HCT116 (cell line): ENCODE measurements around the gene MORC1. TPM values are rescaled to one million over a fixed set of nuclear protein-coding genes. Genes with fewer than 3 reads are reported as not detected.

Source experiments
- ATAC-seq: fragments of 200-7000 bp; cut with Tn5 transposase; 2 replicates; pipeline ENCODE4 v1.9.1; 2020; ENCODE audit warnings: mild to moderate bottlenecking, moderate library complexity
- BruUV-seq: library from RNA; stranded (reverse); fragments of 400-500 nt; replicated peaks from 2 replicates; lab custom pipeline; 2021; lab: Mats Ljungman, UMichigan
- CTCF ChIA-PET: fragments of 300-600 bp; sonication (Branson Sonifier 250); formaldehyde crosslinking; loops from one replicate; lab custom pipeline; 2021; ENCODE audit warnings: antibody characterized with exemption; lab: Charles Lee
- POLR2A ChIA-PET: fragments of 300-600, 350-600 bp; sonication (Branson Sonifier 250); formaldehyde crosslinking; loops from one replicate; lab custom pipeline; 2021; ENCODE audit warnings: antibody characterized with exemption; lab: Charles Lee
- RAD21 ChIA-PET, 2 experiments: fragments of 300-600 bp; sonication (Branson Sonifier 250); formaldehyde crosslinking; loops; one replicate each; lab custom pipeline; 2023; ENCODE audit warnings: low total read pairs in 2 of 2; ENCODE audit not compliant: uncharacterized antibody in 2 of 2, unreplicated experiment in 2 of 2, low non-redundant PET in 1 of 2; lab: Charles Lee
- DNase-seq: peaks from one replicate; pipeline ENCODE4 v3.0.0-alpha.2; 2010; ENCODE audit warnings: low read depth, low spot score
- H2AFZ ChIP-seq: fragments of 200-600 bp; shearing (Covaris generic), sonication (generic); 2 replicates; pipeline ENCODE4 v1.6.1; 2017; ENCODE audit warnings: low read depth, mixed run types, mixed read lengths, antibody characterized with exemption, low read length; ENCODE audit not compliant: poor library complexity, severe bottlenecking
- H3K27ac ChIP-seq: 2 replicates; pipeline ENCODE4 v1.5.1; 2012; ENCODE audit warnings: low read depth, low read length
- H3K27me3 ChIP-seq: fragments of 200-600 bp; sonication (generic); 2 replicates; pipeline ENCODE4 v1.6.1; 2016; ENCODE audit warnings: mixed run types, low read length, mixed read lengths; ENCODE audit not compliant: insufficient read depth
- H3K36me3 ChIP-seq, 2 experiments: fragments of 200-500 bp in 1 of 2; fragments of 200-600 bp in 1 of 2; sonication (Bioruptor generic) in 1 of 2; sonication (generic) in 1 of 2; 2 replicates each; pipeline versions ENCODE4 v1.5.1 to v1.6.1; 2014 to 2016; ENCODE audit warnings: low read length in 2 of 2, inconsistent platforms in 1 of 2, mixed read lengths in 1 of 2, mixed run types in 1 of 2; ENCODE audit not compliant: insufficient read depth in 2 of 2, control insufficient read depth in 1 of 2
- H3K4me1 ChIP-seq, 2 experiments: fragments of 200-600 bp in 1 of 2; sonication (generic) in 1 of 2; 2 replicates each; pipeline versions ENCODE4 v1.5.1 to v1.6.1; 2012 to 2017; ENCODE audit warnings: low read length in 2 of 2, inconsistent platforms in 1 of 2, mild to moderate bottlenecking in 1 of 2, mixed read lengths in 1 of 2, mixed run types in 1 of 2, moderate library complexity in 1 of 2; ENCODE audit not compliant: insufficient read depth in 2 of 2, control insufficient read depth in 1 of 2
- H3K4me2 ChIP-seq: fragments of 200-600 bp; sonication (generic); 2 replicates; pipeline ENCODE4 v1.6.1; 2017; ENCODE audit warnings: mixed run types, low read length, mixed read lengths
- H3K4me3 ChIP-seq, 2 experiments: fragments of 200-600 bp in 1 of 2; sonication (generic) in 1 of 2; replicated peaks in 1 of 2; 2 replicates each; pipeline ENCODE4 v1.5.1; 2011 to 2016; ENCODE audit warnings: low read length in 2 of 2, control low read depth in 1 of 2, low read depth in 1 of 2, mild to moderate bottlenecking in 1 of 2, mixed read lengths in 1 of 2, mixed run types in 1 of 2
- H3K79me2 ChIP-seq: fragments of 200-600 bp; sonication (generic); 2 replicates; pipeline ENCODE4 v1.6.1; 2017; ENCODE audit warnings: mild to moderate bottlenecking, mixed run types, low read length, moderate library complexity, mixed read lengths; ENCODE audit not compliant: insufficient read depth
- H3K9ac ChIP-seq: fragments of 200-600 bp; sonication (generic); 2 replicates; pipeline ENCODE4 v1.6.1; 2016; ENCODE audit warnings: low read length, mixed read lengths
- H3K9me2 ChIP-seq: fragments of 200-600 bp; sonication (generic), shearing (Covaris generic); 2 replicates; pipeline ENCODE4 v1.6.1; 2017; ENCODE audit warnings: mixed run types, mild to moderate bottlenecking, moderate library complexity; ENCODE audit not compliant: insufficient read depth
- H3K9me3 ChIP-seq, 2 experiments: fragments of 200-500 bp in 1 of 2; fragments of 200-600 bp in 1 of 2; sonication (Bioruptor generic) in 1 of 2; sonication (generic) in 1 of 2; 2 replicates each; pipeline ENCODE4 v1.6.1; 2014 to 2017; ENCODE audit warnings: low read length in 2 of 2, mixed read lengths in 2 of 2, inconsistent platforms in 1 of 2, low read depth in 1 of 2, mild to moderate bottlenecking in 1 of 2, mixed run types in 1 of 2, moderate library complexity in 1 of 2; ENCODE audit not compliant: control insufficient read depth in 1 of 2, insufficient read depth in 1 of 2
- H4K20me1 ChIP-seq: fragments of 200-600 bp; sonication (generic), shearing (Covaris generic); 2 replicates; pipeline ENCODE4 v1.6.1; 2017; ENCODE audit warnings: mixed run types, mild to moderate bottlenecking, moderate library complexity; ENCODE audit not compliant: insufficient read depth
- ATF3 ChIP-seq: IDR thresholded peaks from 2 replicates; pipeline ENCODE4 v1.6.1; 2012
- CBX3 ChIP-seq: IDR thresholded peaks from 2 replicates; pipeline ENCODE4 v1.6.1; 2012; ENCODE audit warnings: low read depth
- CEBPB ChIP-seq: IDR thresholded peaks from 2 replicates; pipeline ENCODE4 v1.6.1; 2012; ENCODE audit warnings: low read depth
- EGR1 ChIP-seq: IDR thresholded peaks from 2 replicates; pipeline ENCODE4 v1.6.1; 2012; ENCODE audit warnings: low read depth
- EZH2 ChIP-seq: fragments of 200-600 bp; sonication (generic); IDR thresholded peaks from 2 replicates; pipeline ENCODE4 v1.6.1; 2017; ENCODE audit warnings: antibody characterized with exemption, mixed run types
- SIN3A ChIP-seq: IDR thresholded peaks from 2 replicates; pipeline ENCODE4 v1.6.1; 2012; ENCODE audit warnings: low read depth
- SP1 ChIP-seq: IDR thresholded peaks from 2 replicates; pipeline ENCODE4 v1.6.1; 2012; ENCODE audit warnings: low read depth
- TCF7L2 ChIP-seq: IDR thresholded peaks from 2 replicates; pipeline ENCODE4 v1.7.0; 2011; ENCODE audit warnings: borderline replicate concordance, inconsistent platforms; ENCODE audit not compliant: insufficient read depth, insufficient read length; ENCODE audit errors: extremely low read depth
- YY1 ChIP-seq: IDR thresholded peaks from 2 replicates; pipeline ENCODE4 v1.6.1; 2011; ENCODE audit warnings: low read length, low read depth, moderate library complexity, mild to moderate bottlenecking; ENCODE audit not compliant: insufficient replicate concordance; ENCODE audit errors: extremely low read depth
- ZNF274 ChIP-seq: fragments of 200-500 bp; sonication (Bioruptor generic); IDR thresholded peaks from 2 replicates; pipeline ENCODE4 v1.6.1; 2014; ENCODE audit warnings: mild to moderate bottlenecking, low read depth, low read length, inconsistent platforms
- intact Hi-C: fragments of 100-400 bp; cut with micrococcal nuclease; formaldehyde crosslinking; loops from 2 replicates; pipeline ENCODE4 v1.10.0; 2022
- total RNA-seq: library from RNA; stranded (reverse); gene quantifications from one replicate; pipeline ENCODE4 v1.2.1, GENCODE V29; 2021; ENCODE audit not compliant: unreplicated experiment

The MORC1 gene
- total RNA-seq, 1 experiment from 2014 or later, result not detected

GRCh38 chr3:108909799-108910198 is 208.1 kb downstream of the MORC1 start:
- CTCF ChIA-PET, result no interaction called here
- Histone ChIP-seq H3K79me2 (no peaks in the 10 kb centered on the region), H3K27me3 (no peaks in the 10 kb centered on the region), H2AFZ (no peak overlapping the region), H3K4me3 (no peak overlapping the region), H3K9ac (no peak overlapping the region), H3K36me3 (no peaks in the 10 kb centered on the region), H3K4me2 (no peak overlapping the region), H3K9me2 (no peaks in the 10 kb centered on the region), H3K27ac (no peak overlapping the region), H3K9me3 (no peaks in the 10 kb centered on the region), H3K4me1 (peaks cover 0 to 2% of the 10 kb centered on the region in 2 experiments; a peak in 2 of 4 replicates), H4K20me1 (no peaks in the 10 kb centered on the region)
- RAD21 ChIA-PET, result no interaction called here
- POLR2A ChIA-PET, result no interaction called here
- TF ChIP-seq SIN3A, result no peak
- no peak for TF ChIP-seq CEBPB
- no peak for TF ChIP-seq TCF7L2
- TF ChIP-seq EGR1, result no peak
- no peak for TF ChIP-seq EZH2
- TF ChIP-seq ZNF274, result no peak
- TF ChIP-seq ATF3, result no peak
- TF ChIP-seq YY1, result no peak
- no peak for TF ChIP-seq SP1
- TF ChIP-seq CBX3, result no peak
- no TSS peak for BruUV-seq
- DNase-seq (no peak), ATAC-seq (no peak)
- intact Hi-C loops, result no loop called here

Other genes starting within 250 kb of the MORC1 start
- gene GUCA1C, start 164.3 kb downstream of the MORC1 start, total RNA-seq, result not detected
- gene C3orf85, start 18.6 kb upstream of the MORC1 start, total RNA-seq, result not detected
- not detected for gene DPPA2, start 198.4 kb upstream of the MORC1 start, total RNA-seq
- gene DPPA4, start 219.4 kb upstream of the MORC1 start, total RNA-seq, result 0.27 TPM